Left cardiac atrium (tissue), 4 donors: ENCODE results near the gene CPSF7. TPM values are rescaled to one million over a fixed set of nuclear protein-coding genes. Genes with fewer than 3 reads are reported as not detected.
"Not testable (repeated sequence)": the region's sequence is repeated elsewhere in the genome, so short reads cannot be mapped to it uniquely, and the experiment has no call there.

Experiments used
- ATAC-seq, 2 donors: fragments of 200-7000 bp; cut with Tn5 transposase; one replicate each; pipeline ENCODE4 v1.9.1; 2020; ENCODE audit warnings: mild to moderate bottlenecking in 2 of 2, moderate library complexity in 2 of 2
- DNase-seq: peaks from one replicate; pipeline ENCODE4 v3.0.0-alpha.2; 2020
- intact Hi-C, 2 donors: fragments of 100-400 bp; cut with DNase I; formaldehyde crosslinking; loops; one replicate each; pipeline versions ENCODE4 v1.14.1 to v1.15.1; 2022 to 2023
- long read RNA-seq: library from polyadenylated mRNA; unstranded; transcript quantifications from one replicate; pipeline ENCODE4 v2.0.0, GENCODE V29; 2021
- total RNA-seq, 2 donors: library from RNA; stranded (reverse); fragmentation: NEBNext Ultra II Directional; extraction: Animal tissue kit (Norgen Biotek cat#: 25700); gene quantifications; one replicate each; pipeline ENCODE4 v1.2.1, GENCODE V29; 2021
- donor health status: DM: no; HTN: yes; CAD: no.
- donor health status: DM: no; HTN: yes; CAD: no; lungs with severe emphysema.
- donor health status: DM: yes; HTN: yes; CAD: no.
- donor health status: Dilated cardiomyopathy.

The CPSF7 gene, protein sequence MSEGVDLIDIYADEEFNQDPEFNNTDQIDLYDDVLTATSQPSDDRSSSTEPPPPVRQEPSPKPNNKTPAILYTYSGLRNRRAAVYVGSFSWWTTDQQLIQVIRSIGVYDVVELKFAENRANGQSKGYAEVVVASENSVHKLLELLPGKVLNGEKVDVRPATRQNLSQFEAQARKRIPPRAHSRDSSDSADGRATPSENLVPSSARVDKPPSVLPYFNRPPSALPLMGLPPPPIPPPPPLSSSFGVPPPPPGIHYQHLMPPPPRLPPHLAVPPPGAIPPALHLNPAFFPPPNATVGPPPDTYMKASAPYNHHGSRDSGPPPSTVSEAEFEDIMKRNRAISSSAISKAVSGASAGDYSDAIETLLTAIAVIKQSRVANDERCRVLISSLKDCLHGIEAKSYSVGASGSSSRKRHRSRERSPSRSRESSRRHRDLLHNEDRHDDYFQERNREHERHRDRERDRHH
- 10 to 100 TPM; 33.3 to 47.2 TPM for total RNA-seq
- long read RNA-seq, partial matches to known transcripts, result 1 of 3 reads
- long read RNA-seq, other reads (novel, unspliced or antisense), result 1 of 3 reads

DNA sequence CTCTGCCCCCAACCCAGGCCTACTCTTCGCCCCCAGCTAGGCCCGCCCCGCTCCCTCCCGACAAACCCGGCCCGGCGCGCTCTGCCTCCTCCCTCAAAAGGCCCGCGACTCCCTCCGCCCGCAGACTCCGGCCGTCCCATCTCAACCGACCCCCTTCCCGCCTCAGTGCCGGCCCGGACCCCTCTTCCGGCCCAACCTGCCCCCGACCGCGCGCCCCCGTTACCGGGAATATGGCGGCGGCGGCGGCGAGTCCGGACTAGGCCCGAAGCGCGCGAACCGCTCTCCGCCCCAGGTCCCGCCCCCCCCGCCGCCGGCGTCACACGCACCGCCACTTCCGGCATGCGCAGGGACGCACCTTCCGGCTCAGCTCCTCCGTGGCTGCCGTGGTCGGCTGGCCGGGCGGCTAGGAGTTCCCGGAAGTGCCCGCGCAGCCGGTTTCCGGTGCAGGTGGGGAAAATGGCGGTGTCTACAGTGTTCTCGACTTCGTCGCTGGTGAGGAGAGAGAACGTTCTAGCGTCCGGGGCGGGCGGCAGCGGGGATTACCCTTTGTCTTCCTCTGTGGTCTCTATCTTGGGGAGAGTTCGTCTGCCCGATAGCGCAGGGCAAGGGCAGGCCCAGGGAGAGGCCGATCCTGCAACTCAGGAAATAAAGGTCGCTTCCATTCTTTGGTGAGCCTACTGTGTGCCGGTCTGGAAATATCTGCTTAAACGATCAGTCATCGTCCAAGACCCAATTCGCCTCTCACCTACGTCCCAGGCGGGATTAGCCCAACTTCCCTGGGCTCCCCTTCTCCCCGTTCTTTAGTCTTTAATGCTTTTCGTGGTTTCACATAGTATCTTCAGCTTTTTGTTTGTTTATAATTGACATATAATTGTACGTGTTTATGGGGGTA, at the start of gene CPSF7, which contains the start of gene SDHAF2:
TSS of gene CPSF7 (minus strand) at position 285 of the 892 bp plus-strand sequence. CDS start 740 bp downstream, outside the sequence.
TSS of gene SDHAF2 (plus strand) at position 434 of the 892 bp plus-strand sequence. CDS start at position 457, 23 bp downstream.
- ATAC-seq (peak; percentile 99), DNase-seq (peak; percentile 97)
- intact Hi-C loops, result no loop called here

DNA sequence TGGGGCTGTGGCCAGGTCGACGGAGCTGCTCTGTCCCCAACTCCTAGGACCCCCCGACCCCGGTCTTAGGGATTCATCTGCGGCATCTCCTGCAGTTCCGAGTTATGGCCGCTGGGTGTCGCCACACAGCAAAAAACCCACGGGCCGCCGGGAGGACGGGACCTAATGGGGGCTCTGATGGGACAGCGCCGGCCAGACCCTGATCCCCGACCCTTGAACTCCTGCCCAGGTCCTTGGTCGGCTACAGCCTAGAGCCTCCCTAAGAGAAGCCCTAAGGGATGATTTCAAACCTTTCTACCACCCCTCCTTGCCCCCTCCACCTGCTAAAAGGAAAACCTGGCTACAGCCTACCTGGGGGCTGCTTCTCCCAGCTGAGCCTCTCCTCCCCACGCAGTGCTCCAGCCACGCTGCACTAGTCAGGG, 48.0 kb upstream of the CPSF7 start:
- intact Hi-C loops, result loop anchor here (2.0 to 5.0 kb wide), 3 partner anchors 40 to 160 kb away; no protein-coding TSS in a partner anchor
- DNase-seq, result peak; percentile 57
- ATAC-seq, result peak; percentile 33 to 43

DNA sequence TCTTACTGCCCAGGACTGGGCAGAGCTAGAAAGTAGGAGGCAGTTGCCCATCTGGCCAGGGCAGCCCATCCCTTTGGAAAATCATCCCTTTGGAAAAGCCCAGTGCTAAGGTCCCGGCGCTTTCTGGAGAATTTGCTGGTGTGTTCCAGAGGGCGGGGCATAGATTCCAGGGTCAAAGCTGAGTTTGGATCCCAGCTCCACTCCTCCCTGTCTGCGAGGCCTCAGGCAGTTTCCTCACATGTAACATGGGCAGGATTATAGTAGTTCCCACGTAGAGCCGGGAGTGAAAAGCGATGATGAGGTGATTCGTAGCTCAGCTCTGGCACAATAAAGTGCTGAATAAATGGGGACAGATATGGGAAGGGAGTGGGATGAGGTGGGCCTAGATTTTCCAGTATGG, 47.4 kb upstream of the CPSF7 start:
- DNase-seq (no peak), ATAC-seq (peak in 1 of 2 donors; percentile 4)
- intact Hi-C loops, result loop anchor here (5.0 kb wide), 2 partner anchors 40 to 160 kb away; no protein-coding TSS in a partner anchor

DNA sequence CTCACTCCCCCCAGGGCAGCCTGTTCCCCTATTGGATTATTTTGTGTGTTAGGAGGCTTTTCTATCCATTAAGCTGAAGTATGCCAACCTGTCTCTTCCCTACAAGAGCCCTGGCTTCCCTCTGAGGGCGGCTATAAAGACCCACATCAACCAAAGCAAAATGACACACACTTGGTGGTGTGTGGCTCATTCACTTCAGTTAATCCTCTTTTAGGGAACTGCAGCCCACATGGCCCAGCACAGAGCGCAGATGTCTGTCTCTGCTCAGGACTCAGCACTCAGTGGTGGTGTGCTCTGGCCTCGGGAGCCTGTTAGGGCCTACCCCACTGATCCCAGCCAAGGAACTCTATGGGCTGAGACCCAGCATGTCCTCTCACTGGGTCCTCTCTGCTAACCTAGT, 46.6 kb upstream of the CPSF7 start:
- DNase-seq, result no peak
- intact Hi-C loops, result loop anchor here (5.0 kb wide), 2 partner anchors 41 to 161 kb away; no protein-coding TSS in a partner anchor
- no peak for ATAC-seq

DNA sequence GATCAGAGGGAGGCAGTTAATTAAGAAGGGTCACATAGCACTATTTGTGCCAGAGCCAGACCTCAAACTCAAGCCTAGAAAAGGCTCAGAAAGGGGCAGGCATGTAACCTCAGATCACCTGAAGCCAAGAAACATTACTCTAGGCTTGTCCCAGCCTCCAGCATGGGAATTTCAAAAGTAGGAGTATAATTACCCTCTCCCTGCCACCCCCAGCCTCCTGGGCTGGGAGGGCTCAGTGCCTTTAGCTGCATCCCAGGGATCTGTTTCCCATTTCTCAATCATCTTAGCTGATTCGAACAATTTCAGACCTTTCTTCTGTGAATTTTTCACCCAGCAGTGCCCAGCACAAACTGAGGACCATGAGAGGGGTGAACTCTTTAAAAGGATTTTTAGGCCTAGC, 45.7 kb upstream of the CPSF7 start:
- intact Hi-C loops, result loop anchor here (5.0 kb wide), 2 partner anchors 42 to 162 kb away; no protein-coding TSS in a partner anchor
- no peak for ATAC-seq
- no peak for DNase-seq

DNA sequence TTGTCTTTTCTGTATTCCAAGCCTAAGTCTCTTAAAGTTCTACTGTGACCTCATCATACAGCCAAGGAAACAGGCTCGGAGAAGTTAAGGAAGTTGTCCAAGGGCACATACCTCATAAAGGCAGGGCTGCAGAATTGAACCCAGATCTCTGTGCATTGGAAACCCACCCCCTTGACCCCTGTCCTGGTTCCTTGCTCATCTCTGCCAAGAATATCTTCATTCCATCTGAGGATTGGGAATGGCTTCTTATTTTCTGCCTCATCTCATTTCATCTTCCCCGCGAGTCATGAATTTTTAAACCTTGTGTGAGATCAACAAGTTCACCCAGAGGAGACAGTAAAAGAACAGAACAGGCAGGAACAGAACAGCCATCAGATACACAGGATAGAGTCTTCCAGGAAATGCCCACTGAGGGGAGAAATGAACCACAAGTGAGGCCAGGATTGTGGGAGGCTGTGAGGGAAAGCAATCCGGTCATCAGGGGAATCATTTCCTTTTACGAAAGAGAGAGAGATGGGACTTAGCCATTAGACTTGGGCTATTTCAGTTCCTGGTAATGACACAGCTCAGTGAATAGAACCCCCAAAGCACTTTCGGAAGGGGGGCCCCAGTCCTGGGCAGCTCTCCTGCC, 44.4 kb upstream of the CPSF7 start:
- intact Hi-C loops, result no loop called here
- DNase-seq (no peak), ATAC-seq (no peak)

DNA sequence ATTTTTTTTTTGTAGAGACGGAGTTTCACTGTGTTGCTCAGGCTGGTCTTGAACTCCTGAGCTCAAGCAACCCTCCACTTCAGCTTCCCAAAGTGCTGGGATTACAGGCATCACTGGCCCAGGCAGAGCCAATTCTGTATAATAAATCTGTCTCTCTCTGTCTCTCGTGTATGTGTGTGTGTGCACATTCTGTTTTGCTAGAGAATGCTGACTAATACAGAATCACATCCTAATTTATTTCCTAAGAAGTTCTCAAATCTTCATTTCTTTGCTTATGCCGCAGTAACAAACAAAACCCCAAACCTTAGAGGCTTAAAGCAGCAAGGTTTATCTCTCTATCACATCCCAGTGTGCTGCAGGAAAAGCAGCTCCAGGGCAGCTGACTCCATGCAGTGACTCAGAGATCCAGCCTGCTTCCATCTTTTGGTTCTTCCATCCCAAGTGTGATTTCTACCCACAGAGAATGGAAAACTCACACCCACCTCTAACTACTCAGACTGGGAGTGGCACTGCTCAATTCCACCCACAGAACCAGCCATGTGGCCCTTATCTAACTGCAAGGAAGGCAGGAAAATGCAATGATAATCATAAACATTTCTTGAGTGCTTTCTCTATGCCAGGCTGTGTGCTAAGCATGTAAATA, 43.7 kb upstream of the CPSF7 start:
- no peak for ATAC-seq
- intact Hi-C loops, result no loop called here
- no peak for DNase-seq

DNA sequence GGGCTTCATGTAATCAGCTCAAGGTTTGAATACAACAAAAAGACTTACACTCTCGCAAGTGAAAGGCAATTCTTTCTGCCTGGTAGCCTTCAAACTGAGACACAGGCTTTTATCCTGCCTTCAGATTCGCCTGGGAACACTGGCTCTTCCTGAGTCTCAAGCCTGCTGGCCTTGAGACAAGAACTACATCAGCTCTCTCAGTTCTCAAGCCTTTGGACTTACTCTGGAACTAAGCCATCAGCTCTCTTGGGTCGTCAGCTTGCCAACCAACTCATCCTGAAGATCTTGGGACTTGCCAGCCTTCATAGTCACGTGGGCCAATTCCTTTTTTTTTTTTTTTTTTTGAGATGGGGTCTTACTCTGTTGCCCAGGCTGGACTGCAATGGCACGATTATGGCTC, 43.1 kb upstream of the CPSF7 start:
- intact Hi-C loops, result no loop called here
- DNase-seq, result peak; percentile 61
- ATAC-seq, result peak; percentile 48 to 56

DNA sequence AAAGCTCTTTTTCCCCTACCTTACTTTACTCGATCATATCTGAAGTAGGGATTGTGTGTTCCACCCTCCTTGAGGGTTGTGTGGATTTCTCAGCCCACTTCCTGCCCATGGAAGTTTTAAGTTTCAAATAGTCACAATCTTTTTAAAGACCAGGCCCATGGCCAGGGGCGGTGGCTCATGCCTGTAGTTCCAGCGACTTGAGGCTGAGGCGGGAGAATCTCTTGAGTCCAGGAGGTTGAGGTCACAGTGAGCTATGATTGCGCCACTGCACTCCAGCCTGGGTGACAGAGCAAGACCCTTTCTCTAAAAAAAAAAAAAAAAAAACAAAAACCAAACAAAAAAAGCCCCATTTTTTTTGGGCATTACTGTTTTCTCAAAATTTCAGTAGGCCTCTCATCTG, 42.5 kb upstream of the CPSF7 start:
- peak; percentile 66 to 77 for ATAC-seq
- intact Hi-C loops, result no loop called here
- peak; percentile 82 for DNase-seq

DNA sequence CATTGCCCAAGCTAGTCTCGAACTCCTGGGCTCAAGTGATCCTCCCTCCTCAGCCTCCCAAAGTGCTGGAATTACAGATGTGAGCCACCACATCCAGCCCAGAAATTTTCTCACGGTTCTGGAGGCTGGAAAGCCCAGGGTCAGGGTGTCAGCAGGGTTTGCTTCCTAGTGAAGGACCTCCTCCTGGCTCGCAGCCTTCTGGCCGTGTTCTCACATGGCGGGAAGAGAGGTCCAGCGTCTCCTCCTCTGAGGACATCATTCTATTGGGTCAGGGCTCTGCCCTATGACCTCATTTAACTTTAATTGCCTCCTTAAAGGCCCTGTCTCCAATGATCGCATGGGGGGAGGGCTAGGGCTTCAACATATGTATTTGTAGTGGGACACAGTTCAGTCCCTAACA, 38.2 kb upstream of the CPSF7 start:
- ATAC-seq (peak; percentile 27 to 46), DNase-seq (no peak)
- intact Hi-C loops, result no loop called here

DNA sequence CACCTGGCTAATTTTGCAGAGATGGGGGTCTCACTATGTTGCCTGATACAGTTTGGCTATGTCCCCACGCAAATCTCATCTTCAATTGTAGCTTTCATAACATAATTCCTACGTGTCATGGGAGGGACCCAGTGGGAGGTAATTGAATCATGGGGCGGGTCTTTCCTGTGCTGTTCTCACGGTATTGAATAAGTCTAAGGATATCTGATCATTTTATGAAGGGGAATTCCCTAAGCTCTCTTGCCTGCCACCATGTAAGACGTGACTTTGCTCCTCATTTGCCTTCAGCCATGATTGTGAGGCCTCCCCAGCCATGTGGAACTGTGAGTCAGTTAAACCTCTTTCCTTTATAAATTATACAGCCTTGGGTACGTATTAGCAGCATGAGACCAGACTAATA, 37.8 kb upstream of the CPSF7 start:
- ATAC-seq, DNase-seq, intact Hi-C loops: not testable (repeated sequence)

DNA sequence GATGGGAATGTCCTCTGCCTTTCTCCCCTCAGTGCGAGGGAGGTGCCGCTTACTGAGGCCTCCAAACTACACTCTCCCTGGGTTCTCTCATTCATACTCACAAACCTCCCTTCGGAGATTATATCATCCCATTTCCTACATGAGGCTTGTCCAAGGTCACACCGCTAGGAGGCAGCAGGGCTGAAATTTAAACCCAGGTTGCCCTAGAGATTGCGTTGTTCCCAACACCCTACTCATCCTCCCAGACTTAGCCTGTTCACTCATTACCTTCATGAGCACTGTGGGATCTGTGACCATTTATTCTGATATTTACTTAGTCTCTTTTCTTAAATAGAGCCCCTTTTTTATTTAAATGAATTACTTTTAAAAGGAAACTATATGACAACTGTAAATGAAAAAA, 31.2 kb upstream of the CPSF7 start:
- intact Hi-C loops, result no loop called here
- ATAC-seq, result no peak
- DNase-seq, result no peak

DNA sequence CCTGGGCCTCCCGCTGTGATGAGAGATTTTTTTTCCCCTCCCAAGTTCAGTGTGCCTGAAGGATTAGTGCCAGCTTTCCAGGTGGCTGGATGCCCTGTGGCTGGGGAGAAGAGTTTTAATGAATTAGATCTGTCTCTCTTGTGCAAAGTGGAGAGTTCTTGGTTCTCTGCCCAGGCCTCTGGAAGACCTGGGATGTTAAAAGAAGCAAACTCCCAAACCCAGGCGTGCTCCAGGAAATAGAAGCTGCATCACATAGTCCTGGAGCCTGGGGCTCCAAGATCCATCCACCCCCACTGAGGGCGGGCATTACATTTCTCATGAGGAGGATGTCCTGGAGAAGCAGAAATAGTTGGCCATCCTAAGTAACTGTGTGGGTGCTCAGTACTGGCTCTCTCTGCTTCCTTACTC, 30.7 kb upstream of the CPSF7 start:
- ATAC-seq (peak; percentile 67 to 71), DNase-seq (no peak)
- intact Hi-C loops, result no loop called here

DNA sequence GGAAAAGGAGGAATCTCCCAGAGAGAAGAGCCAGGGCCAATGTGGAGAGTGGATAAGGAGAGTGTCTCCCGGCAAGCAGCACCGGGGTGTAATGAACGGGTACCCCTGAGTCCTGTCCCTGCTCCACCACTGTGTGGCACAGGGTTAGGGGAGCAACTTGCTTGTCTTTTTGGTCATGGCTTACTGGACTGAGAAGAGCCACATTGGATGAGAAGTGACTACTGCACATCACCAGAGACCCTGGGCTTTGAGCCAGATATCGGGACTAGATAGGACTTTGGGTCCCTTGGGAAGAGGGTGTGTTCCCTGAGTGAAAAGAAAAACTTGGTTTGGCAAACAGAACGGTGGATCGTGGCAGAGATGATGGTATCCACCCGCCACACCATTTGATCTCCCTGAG, 24.7 kb upstream of the CPSF7 start:
- intact Hi-C loops, result no loop called here
- ATAC-seq, result no peak
- no peak for DNase-seq

DNA sequence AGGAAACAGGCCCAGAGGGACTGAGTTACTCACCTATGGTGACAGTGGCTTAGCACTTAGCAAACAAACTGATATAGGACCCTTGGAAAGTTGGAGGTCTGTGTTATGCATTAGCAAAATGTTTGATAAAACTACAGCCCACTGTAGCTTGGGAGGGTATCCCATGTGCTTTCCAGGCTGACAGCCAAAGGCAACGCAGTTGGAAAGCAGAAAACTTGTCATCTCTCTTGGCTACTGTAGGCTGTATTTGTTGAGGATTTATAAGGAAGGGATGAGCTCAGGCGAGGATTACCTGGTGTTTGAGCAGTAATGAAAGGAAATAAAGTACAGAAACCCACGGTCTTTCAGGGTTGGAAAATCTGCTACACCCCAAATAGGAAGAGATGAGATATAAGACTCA, 23.9 kb upstream of the CPSF7 start:
- intact Hi-C loops, result no loop called here
- no peak for DNase-seq

DNA sequence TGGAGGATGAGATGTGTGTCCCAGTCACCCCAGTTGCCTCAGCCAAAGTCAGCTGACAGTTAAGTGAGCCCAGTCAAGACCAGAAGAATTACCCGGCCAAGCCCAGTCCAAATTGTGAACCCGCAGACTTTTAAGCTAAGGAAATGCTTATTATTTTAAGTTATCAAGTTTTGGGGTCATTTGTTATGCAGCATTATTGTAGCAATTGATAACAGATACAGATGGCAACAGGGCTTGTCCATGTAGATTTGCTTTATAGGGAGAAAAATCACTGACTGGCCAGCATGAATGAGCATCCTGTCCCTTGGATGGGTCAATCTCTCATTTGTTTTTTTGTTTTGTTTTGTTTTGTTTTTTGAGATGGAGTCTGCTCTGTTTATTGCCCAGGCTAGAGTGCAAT, 23.1 kb upstream of the CPSF7 start:
- ATAC-seq (no peak), DNase-seq (no peak)
- intact Hi-C loops, result no loop called here

More for the DNA sequence above, 23.9 kb upstream of the CPSF7 start:
- no peak for ATAC-seq

DNA sequence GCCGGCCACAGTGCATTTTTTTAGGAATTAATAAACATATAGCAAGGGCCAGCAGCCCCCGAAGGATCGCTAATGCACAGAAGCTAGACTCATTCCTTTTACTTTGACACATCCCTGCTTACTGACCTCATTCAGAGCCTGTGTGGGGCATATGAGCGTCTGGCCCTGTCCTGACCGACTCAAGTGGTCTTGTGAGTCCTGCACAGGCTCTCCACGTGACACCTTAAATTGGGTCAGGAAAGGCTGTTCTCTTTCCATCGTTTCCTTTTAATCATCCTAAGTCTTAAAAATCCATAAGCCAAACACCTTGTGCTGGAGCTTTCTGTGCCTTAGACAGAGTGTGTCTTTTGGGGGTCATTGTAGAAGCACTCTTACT, 18.8 kb upstream of the CPSF7 start:
- no peak for ATAC-seq

More for the DNA sequence above, 18.8 kb upstream of the CPSF7 start:
- DNase-seq, result no peak
- intact Hi-C loops, result loop anchor here in 1 of 2 donors (10.0 kb wide), 1 partner anchor 186 kb away; no protein-coding TSS in a partner anchor
